Body of pancreas (tissue), 4 donors: ENCODE results near the gene SAMD14. TPM values are rescaled to one million over a fixed set of nuclear protein-coding genes. Genes with fewer than 3 reads are reported as not detected.

Experiments used
- ATAC-seq: fragments of 150-250 bp; one replicate; pipeline ENCODE4 v1.9.1; 2016
- DNase-seq, 4 donors: peaks; one replicate each; pipeline ENCODE4 v3.0.0-alpha.2; 2019
- H3K27ac ChIP-seq, 4 donors: fragments of 200-600 bp; sonication (generic); 1 replicate in 3 of 4; 2 replicates in 1 of 4; pipeline versions ENCODE4 v1.5.1 to v1.6.1; 2016 to 2019; ENCODE audit warnings: mild to moderate bottlenecking in 1 of 4, mixed read lengths in 1 of 4, moderate library complexity in 1 of 4
- H3K27me3 ChIP-seq, 2 donors: fragments of 200-600 bp; sonication (generic); one replicate each; pipeline ENCODE4 v1.6.0; 2016; ENCODE audit warnings: mild to moderate bottlenecking in 1 of 2
- H3K36me3 ChIP-seq, 2 donors: fragments of 200-600 bp; sonication (generic); replicated peaks in 1 of 2; 2 replicates each; pipeline ENCODE4 v1.5.1; 2016; ENCODE audit warnings: low read depth in 2 of 2; ENCODE audit not compliant: insufficient read depth in 1 of 2
- H3K4me1 ChIP-seq: fragments of 200-600 bp; sonication (generic); one replicate; pipeline ENCODE4 v1.6.0; 2016
- H3K4me3 ChIP-seq, 2 donors: fragments of 200-600 bp; sonication (generic); 1 replicate in 1 of 2; 2 replicates in 1 of 2; pipeline ENCODE4 v1.5.1; 2016 to 2019
- H3K9me3 ChIP-seq, 3 donors: fragments of 200-600 bp; sonication (generic); 1 replicate in 2 of 3; 2 replicates in 1 of 3; pipeline ENCODE4 v1.5.1; 2016
- CTCF ChIP-seq, 7 experiments: fragments of 450-650 bp in 4 of 7; fragments of 200-600 bp in 3 of 7; sonication (generic) in 3 of 7; IDR thresholded peaks; one replicate each; pipeline ENCODE4 v1.5.1; 2016 to 2019; ENCODE audit warnings: antibody characterized with exemption in 7 of 7
- POLR2A ChIP-seq, 3 donors: fragments of 450-650 bp; IDR thresholded peaks; one replicate each; pipeline ENCODE4 v1.6.1; 2016; ENCODE audit warnings: antibody characterized with exemption in 3 of 3, mild to moderate bottlenecking in 2 of 3
- WGBS, 2 donors: methylation state at CpG; one replicate each; pipeline ENCODE4 v1.1.5; 2017; 5-methylcytosine and 5-hydroxymethylcytosine counted together
- intact Hi-C: fragments of 100-400 bp; cut with DNase I; formaldehyde crosslinking; loops from one replicate; pipeline ENCODE4 v1.15.1; 2023
- total RNA-seq, 2 donors: library from RNA; depleted of rRNA; stranded (reverse); fragments of >200 nt; gene quantifications; one replicate each; pipeline ENCODE4 v1.1.0, GENCODE V29; 2016

Gene SAMD14
- total RNA-seq, 2 donors from 2014 or later, result not detected

GRCh38 chr17:50071692-50072091 is 58.3 kb downstream of the SAMD14 start:
- H3K36me3 ChIP-seq, result peaks cover 0 to 8% of the 10 kb centered on the region in 2 donors
- WGBS, 2 donors, result 95 to 98% methylated on average over 6 of the region's 6 CpGs
- no peak for DNase-seq
- ATAC-seq, result no peak
- no peak overlapping the region for H3K27ac ChIP-seq
- H3K27me3 ChIP-seq, result no peaks in the 10 kb centered on the region
- TF ChIP-seq CTCF (IDR thresholded peaks at IDR 0.05) (no peak), POLR2A (IDR thresholded peaks at IDR 0.05) (no peak)
- no peaks in the 10 kb centered on the region for H3K4me1 ChIP-seq
- H3K4me3 ChIP-seq, result no peak overlapping the region
- intact Hi-C loops, result no loop called here
- no peaks in the 10 kb centered on the region for H3K9me3 ChIP-seq

GRCh38 chr17:50070908-50071680 is 58.9 kb downstream of the SAMD14 start:
- Histone ChIP-seq H3K4me3 (no peak overlapping the region), H3K9me3 (no peaks in the 10 kb centered on the region), H3K4me1 (no peaks in the 10 kb centered on the region), H3K36me3 (peaks cover 0 to 8% of the 10 kb centered on the region in 2 donors), H3K27ac (no peak overlapping the region), H3K27me3 (no peaks in the 10 kb centered on the region)
- 91 to 96% methylated on average over 15 to 16 of the region's 16 CpGs for WGBS, 2 donors
- ATAC-seq (no peak), DNase-seq (no peak)
- TF ChIP-seq CTCF (IDR thresholded peaks at IDR 0.05), result no peak
- TF ChIP-seq POLR2A (IDR thresholded peaks at IDR 0.05), result no peak
- intact Hi-C loops, result no loop called here

- no peak overlapping the region for H3K4me3 ChIP-seq
- no peak for TF ChIP-seq CTCF (IDR thresholded peaks at IDR 0.05)
- no peak for TF ChIP-seq POLR2A (IDR thresholded peaks at IDR 0.05)
- H3K27ac ChIP-seq, result no peak overlapping the region
- no peaks in the 10 kb centered on the region for H3K27me3 ChIP-seq
- intact Hi-C loops, result no loop called here
- no peaks in the 10 kb centered on the region for H3K9me3 ChIP-seq
- no peak for DNase-seq
- 91 to 96% methylated on average over 11 to 13 of the region's 13 CpGs for WGBS, 2 donors
- peaks cover 0 to 2% of the 10 kb centered on the region in 2 donors for H3K36me3 ChIP-seq
- H3K4me1 ChIP-seq, result peaks cover 9% of the 10 kb centered on the region
- no peak for ATAC-seq
Measured at GRCh38 chr17:50067996-50068395, 62.0 kb downstream of the SAMD14 start.

- intact Hi-C loops, result no loop called here
- H3K4me1 ChIP-seq, result peaks cover 19% of the 10 kb centered on the region
- WGBS, 2 donors, result 92 to 100% methylated on average over 2 of the region's 2 CpGs
- no peaks in the 10 kb centered on the region for H3K9me3 ChIP-seq
- H3K36me3 ChIP-seq, result peaks cover 0 to 2% of the 10 kb centered on the region in 2 donors
- DNase-seq, result no peak
- H3K27me3 ChIP-seq, result no peaks in the 10 kb centered on the region
- H3K4me3 ChIP-seq, result no peak overlapping the region
- TF ChIP-seq POLR2A (IDR thresholded peaks at IDR 0.05), result no peak
- H3K27ac ChIP-seq, result no peak overlapping the region
- no peak for ATAC-seq
Measured at GRCh38 chr17:50066995-50067394, 63.0 kb downstream of the SAMD14 start.

GRCh38 chr17:50065056-50065455 is 64.9 kb downstream of the SAMD14 start:
- H3K4me3 ChIP-seq, result no peak overlapping the region
- no peaks in the 10 kb centered on the region for H3K9me3 ChIP-seq
- TF ChIP-seq CTCF (IDR thresholded peaks at IDR 0.05), result no peak
- no peak for TF ChIP-seq POLR2A (IDR thresholded peaks at IDR 0.05)
- DNase-seq (no peak), ATAC-seq (no peak)
- no peak overlapping the region for H3K27ac ChIP-seq
- peaks cover 0 to 2% of the 10 kb centered on the region in 2 donors for H3K36me3 ChIP-seq
- intact Hi-C loops, result no loop called here
- WGBS, 2 donors, result 62 to 67% methylated on average over 3 of the region's 3 CpGs
- H3K27me3 ChIP-seq, result no peaks in the 10 kb centered on the region
- H3K4me1 ChIP-seq, result peaks cover 35% of the 10 kb centered on the region
